Common myeloid progenitor, CD34-positive (primary cell): ENCODE data around the gene CASKIN2.
"Not testable (repeated sequence)": the region's sequence is repeated elsewhere in the genome, so short reads cannot be mapped to it uniquely, and the experiment has no call there.

ENCODE experiments used
- CTCF ChIA-PET: fragments of 350-600 bp; sonication (Branson Sonifier 250); formaldehyde crosslinking; loops from one replicate; lab custom pipeline; 2021; ENCODE audit warnings: antibody characterized with exemption; lab: Charles Lee
- POLR2A ChIA-PET: fragments of 350-600 bp; sonication (Branson Sonifier 250); formaldehyde crosslinking; loops from one replicate; lab custom pipeline; 2021; ENCODE audit warnings: antibody characterized with exemption; lab: Charles Lee
- DNase-seq, 3 donors: peaks; one replicate each; pipeline versions ENCODE4 v3.0.0 to v3.0.0-alpha.2; 2013
- H3K27ac ChIP-seq, 2 experiments: 1 replicate in 1 of 2; 2 replicates in 1 of 2; pipeline ENCODE4 v1.7.0; 2013; ENCODE audit warnings: inconsistent platforms in 2 of 2, low read length in 2 of 2, mild to moderate bottlenecking in 2 of 2, low read depth in 1 of 2, moderate library complexity in 1 of 2; ENCODE audit not compliant: severe bottlenecking in 2 of 2, insufficient read depth in 1 of 2, poor library complexity in 1 of 2
- H3K27me3 ChIP-seq, 5 experiments: replicated peaks in 2 of 5; 1 replicate in 3 of 5; 2 replicates in 2 of 5; pipeline versions ENCODE4 v1.6.1 to v1.7.0; 2013; ENCODE audit warnings: low read length in 4 of 5, mild to moderate bottlenecking in 2 of 5, moderate library complexity in 2 of 5, inconsistent platforms in 1 of 5; ENCODE audit not compliant: insufficient read depth in 5 of 5, control insufficient read depth in 4 of 5
- H3K36me3 ChIP-seq, 4 experiments: 1 replicate in 2 of 4; 2 replicates in 2 of 4; pipeline versions ENCODE4 v1.6.1 to v1.7.0; 2013; ENCODE audit warnings: low read length in 3 of 4, control low read depth in 1 of 4, mild to moderate bottlenecking in 1 of 4; ENCODE audit not compliant: control insufficient read depth in 4 of 4, insufficient read depth in 4 of 4
- H3K4me1 ChIP-seq, 4 experiments: 1 replicate in 3 of 4; 2 replicates in 1 of 4; pipeline versions ENCODE4 v1.6.1 to v1.7.1; 2013; ENCODE audit warnings: low read length in 3 of 4, mild to moderate bottlenecking in 3 of 4, control low read depth in 1 of 4, inconsistent platforms in 1 of 4, moderate library complexity in 1 of 4; ENCODE audit not compliant: control insufficient read depth in 4 of 4, insufficient read depth in 4 of 4; ENCODE audit errors: control extremely low read depth in 1 of 4
- H3K4me3 ChIP-seq, 7 experiments: 1 replicate in 4 of 7; 2 replicates in 3 of 7; pipeline versions ENCODE4 v1.5.1 to v1.7.0; 2013; ENCODE audit warnings: mild to moderate bottlenecking in 7 of 7, low read length in 6 of 7, moderate library complexity in 6 of 7, inconsistent platforms in 2 of 7, low read depth in 2 of 7, control low read depth in 1 of 7; ENCODE audit not compliant: insufficient read depth in 4 of 7, control insufficient read depth in 1 of 7; ENCODE audit errors: extremely low read depth in 1 of 7
- H3K9me3 ChIP-seq, 5 experiments: 1 replicate in 4 of 5; 2 replicates in 1 of 5; pipeline versions ENCODE4 v1.6.1 to v1.7.1; 2013; ENCODE audit warnings: low read length in 4 of 5, mild to moderate bottlenecking in 2 of 5, inconsistent platforms in 1 of 5, low read depth in 1 of 5, moderate library complexity in 1 of 5; ENCODE audit not compliant: control insufficient read depth in 4 of 5, insufficient read depth in 2 of 5; ENCODE audit errors: control extremely low read depth in 1 of 5
- WGBS: methylation state at CpG from one replicate; pipeline ENCODE4 v1.1.5; 2013; ENCODE audit not compliant: insufficient coverage; 5-methylcytosine and 5-hydroxymethylcytosine counted together

CASKIN2 gene

GRCh38 chr17:75457047-75457654, 58.2 kb downstream of the CASKIN2 start:
- no peaks in the 10 kb centered on the region for H3K9me3 ChIP-seq
- 1% methylated on average over 29 of the region's 38 CpGs for WGBS
- DNase-seq: peak in 2 of 3 donors; percentile 23 to 31
- H3K36me3 ChIP-seq: no peaks in the 10 kb centered on the region
- H3K4me3 ChIP-seq: peak overlapping the region; percentile 81 to 90 (median 87)
- H3K27me3 ChIP-seq: no peaks in the 10 kb centered on the region
- POLR2A ChIA-PET: no interaction called here
- CTCF ChIA-PET: interaction anchor here (1.0 to 2.6 kb wide), 9 partner anchors 10 to 135 kb away, joined by 3 to 8 read pairs (median 3); partner anchors contain the start of gene TSEN54
- H3K27ac ChIP-seq: peak overlapping the region; percentile 23 to 84
- peaks cover 4 to 64% (median 29%) of the 10 kb centered on the region in 4 experiments for H3K4me1 ChIP-seq

DNA sequence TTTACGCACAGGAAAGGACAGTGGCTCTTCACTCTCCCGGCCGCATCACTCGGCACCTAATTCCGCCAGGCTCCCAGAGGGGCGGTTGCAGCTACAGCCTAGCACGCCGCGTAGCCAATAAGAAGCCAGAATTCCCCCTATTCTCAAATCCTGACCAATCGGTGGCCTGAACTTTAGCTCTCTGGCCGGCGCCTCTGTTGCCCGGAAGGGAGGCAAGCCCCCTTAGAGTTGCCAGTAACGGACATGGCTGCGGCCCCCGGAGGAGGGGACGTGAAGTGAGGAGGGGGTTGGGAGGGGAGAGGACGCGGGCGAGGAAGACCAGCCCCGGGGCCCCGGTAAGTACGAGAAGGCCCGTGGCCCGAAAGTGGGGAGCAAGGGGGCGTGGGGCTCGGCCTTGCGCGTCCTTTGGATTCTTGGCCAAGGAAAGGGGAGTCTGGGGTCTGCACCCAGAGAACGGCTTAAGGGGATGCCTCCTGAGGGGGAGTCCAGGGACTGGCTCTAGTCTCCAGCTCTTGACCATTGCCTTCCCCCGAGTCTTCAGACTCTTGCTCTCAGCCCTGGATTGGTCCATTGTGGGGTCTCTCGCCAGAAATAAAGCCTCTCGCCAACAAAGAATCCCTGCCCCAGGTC, 58.8 kb downstream of the CASKIN2 start, which contains the start of gene TMEM94:
Gene TMEM94, plus strand, starts transcription at position 219 of the 630 bp plus-strand sequence. CDS start 15,271 bp downstream, outside the sequence.
- peak within 1 kb of the TSS; percentile 61 to 84 for H3K27ac ChIP-seq
- no peaks in the 10 kb centered on the region for H3K36me3 ChIP-seq
- ChIA-PET CTCF (interaction anchor here (0.7 to 2.9 kb wide), 12 partner anchors 10 to 134 kb away, joined by 3 to 8 read pairs (median 3); partner anchors contain the start of gene TSEN54), POLR2A (interaction anchor here (0.7 to 0.8 kb wide), 2 partner anchors 24 to 41 kb away, joined by 3 to 4 read pairs; no protein-coding TSS in a partner anchor)
- WGBS: 0% methylated on average over 27 of the region's 33 CpGs
- peaks cover 4 to 64% (median 29%) of the 10 kb centered on the region in 4 experiments for H3K4me1 ChIP-seq
- DNase-seq: peak; percentile 96 to 97 (median 97)
- peak within 1 kb of the TSS; percentile 81 to 90 (median 87) for H3K4me3 ChIP-seq
- no peaks in the 10 kb centered on the region for H3K9me3 ChIP-seq
- no peaks in the 10 kb centered on the region for H3K27me3 ChIP-seq

- Histone ChIP-seq H3K27me3 (no peaks in the 10 kb centered on the region), H3K4me1 (peaks cover 4 to 64% (median 29%) of the 10 kb centered on the region in 4 experiments), H3K36me3 (no peaks in the 10 kb centered on the region), H3K4me3 (peak overlapping the region; percentile 81 to 90 (median 87)), H3K27ac (peak overlapping the region; percentile 61 to 84), H3K9me3 (no peaks in the 10 kb centered on the region)
- CTCF ChIA-PET: interaction anchor here (0.7 to 2.9 kb wide), 10 partner anchors 9 to 134 kb away, joined by 3 to 8 read pairs (median 3); partner anchors contain the start of gene TSEN54
- no peak for DNase-seq
- POLR2A ChIA-PET: interaction anchor here (0.7 to 0.8 kb wide), 2 partner anchors 25 to 42 kb away, joined by 3 to 4 read pairs; no protein-coding TSS in a partner anchor
- 3% methylated on average over 12 of the region's 13 CpGs for WGBS
Measured at GRCh38 chr17:75456039-75456416, 59.3 kb downstream of the CASKIN2 start.

DNA sequence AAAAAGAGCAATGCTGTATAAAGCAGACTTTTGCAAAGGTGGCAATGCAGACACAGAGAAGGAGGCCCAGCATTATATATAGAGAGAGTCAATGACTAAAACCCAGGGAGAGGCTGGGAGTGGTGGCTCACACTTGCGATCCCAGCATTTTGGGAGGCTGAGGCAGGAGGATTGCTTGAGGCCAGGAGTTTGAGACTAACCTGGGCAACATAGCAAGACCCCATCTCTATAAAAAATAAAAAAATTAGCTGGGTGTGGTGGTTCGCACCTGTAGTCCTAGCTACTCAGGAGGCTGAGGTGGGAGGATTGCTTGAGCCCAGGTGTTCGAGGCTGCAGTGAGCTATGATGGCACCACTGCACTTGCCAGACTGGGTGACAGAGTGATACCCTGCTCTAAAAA, 60.7 kb downstream of the CASKIN2 start:
- H3K9me3 ChIP-seq, DNase-seq, H3K27me3 ChIP-seq, H3K27ac ChIP-seq, H3K4me3 ChIP-seq, H3K36me3 ChIP-seq: not testable (repeated sequence)
- H3K4me1 ChIP-seq: peaks cover 4 to 54% (median 24%) of the 10 kb centered on the region in 4 experiments
- CTCF ChIA-PET: interaction anchor here (0.7 to 2.9 kb wide), 8 partner anchors 10 to 62 kb away, joined by 3 to 8 read pairs (median 4); partner anchors contain the start of gene TSEN54
- WGBS: no CpG with 5 or more reads among the region's 3 CpGs
- POLR2A ChIA-PET: interaction anchor here (0.7 kb wide), 1 partner anchor 63 kb away, joined by 3 read pairs; no protein-coding TSS in a partner anchor

GRCh38 chr17:75454193-75454592, 61.1 kb downstream of the CASKIN2 start:
- ChIA-PET POLR2A (interaction anchor here (0.7 kb wide), 1 partner anchor 63 kb away, joined by 3 read pairs; no protein-coding TSS in a partner anchor), CTCF (interaction anchor here (0.7 to 2.9 kb wide), 7 partner anchors 11 to 62 kb away, joined by 3 to 8 read pairs (median 3); partner anchors contain the start of gene TSEN54)
- no peak overlapping the region for H3K4me3 ChIP-seq
- H3K27ac ChIP-seq: no peak overlapping the region
- peaks cover 4 to 49% (median 24%) of the 10 kb centered on the region in 4 experiments for H3K4me1 ChIP-seq
- no peaks in the 10 kb centered on the region for H3K9me3 ChIP-seq
- peak; percentile 19 to 91 (median 86) for DNase-seq
- H3K36me3 ChIP-seq: no peaks in the 10 kb centered on the region
- no peaks in the 10 kb centered on the region for H3K27me3 ChIP-seq

GRCh38 chr17:75450270-75450669, 65.1 kb downstream of the CASKIN2 start:
- CTCF ChIA-PET: interaction anchor here (0.7 to 1.1 kb wide), 2 partner anchors 9 to 161 kb away, joined by 3 to 4 read pairs; partner anchors contain the start of gene SLC25A19

More at GRCh38 chr17:75450270-75450669, 65.1 kb downstream of the CASKIN2 start:
- Histone ChIP-seq H3K9me3 (no peaks in the 10 kb centered on the region), H3K4me3 (no peak overlapping the region), H3K27ac (no peak overlapping the region), H3K27me3 (no peaks in the 10 kb centered on the region), H3K4me1 (peaks cover 0 to 15% (median 9%) of the 10 kb centered on the region in 4 experiments), H3K36me3 (no peaks in the 10 kb centered on the region)
- DNase-seq: no peak
- POLR2A ChIA-PET: no interaction called here
- 96% methylated on average over 3 of the region's 4 CpGs for WGBS
